Stimulated activated CD8-positive, alpha-beta memory T cell treated with anti-CD3 and anti-CD28 coated beads, Interleukin-12 subunit alpha, Interleukin-12 subunit beta, amount 100 ng/mL, for 24 hours (primary cell): ENCODE data around the gene CCDC167.
"Not testable (repeated sequence)": the region's sequence is repeated elsewhere in the genome, so short reads cannot be mapped to it uniquely, and the experiment has no call there.

Source experiments
- DNase-seq: peaks from one replicate; pipeline ENCODE4 v3.0.0-alpha.2; 2020; ENCODE audit errors: extremely low read depth

The CCDC167 gene

DNA sequence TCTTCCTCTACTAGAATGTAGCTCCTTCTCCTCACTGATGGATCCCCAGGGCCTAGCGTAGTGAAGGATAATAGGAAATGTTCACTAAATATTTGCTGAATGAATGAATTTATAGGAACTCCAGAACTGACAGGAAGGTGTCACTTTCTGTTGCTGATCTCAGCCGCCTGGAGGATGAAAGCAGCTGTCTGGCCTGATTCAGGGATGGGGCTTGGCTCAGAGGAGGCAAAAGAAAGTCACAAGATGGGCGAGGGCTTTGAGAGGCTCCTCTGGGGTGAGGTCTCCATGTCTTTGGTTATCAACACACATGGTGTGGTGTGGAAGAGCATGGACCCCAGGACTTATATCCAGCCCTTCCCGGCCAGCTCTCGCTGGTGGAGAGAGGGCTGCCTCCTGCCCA lies 11.5 kb upstream of the CCDC167 start:
- no peak for DNase-seq

DNA sequence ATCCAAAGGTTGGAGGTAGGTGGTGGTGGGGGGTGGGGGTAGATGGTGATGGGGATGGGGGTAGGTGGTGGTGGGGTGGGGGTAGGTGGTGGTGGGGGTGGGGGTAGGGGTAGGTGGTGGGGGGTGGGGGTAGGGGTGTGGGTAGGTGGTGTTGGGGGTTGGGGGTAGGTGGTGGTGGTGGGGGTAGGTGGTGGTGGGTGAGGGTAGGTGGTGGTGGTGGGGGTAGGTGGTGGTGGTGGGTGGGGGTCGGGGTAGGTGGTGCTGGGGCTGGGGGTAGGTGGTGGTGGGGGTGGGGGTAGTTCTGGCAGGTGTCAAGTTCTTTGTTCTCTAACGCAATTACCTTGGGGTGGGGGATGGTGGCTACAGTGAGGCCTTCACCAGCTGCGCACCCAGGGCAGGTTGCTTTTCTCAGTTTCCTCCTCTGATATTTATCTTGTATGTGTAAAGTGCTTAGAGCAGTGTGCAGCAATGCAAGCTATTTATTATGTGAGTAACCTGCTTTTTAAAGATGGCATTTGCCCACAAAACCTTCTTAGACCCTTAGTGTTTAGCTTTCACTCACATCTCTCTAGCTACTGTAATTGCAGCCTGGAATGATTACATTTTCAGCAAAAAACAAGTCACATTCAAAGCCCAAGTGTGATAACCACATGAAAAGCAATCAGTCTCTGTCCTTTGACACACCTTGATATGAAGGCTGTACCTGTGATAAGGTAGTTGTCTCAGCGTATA lies 8.2 kb upstream of the CCDC167 start:
- no peak for DNase-seq

DNA sequence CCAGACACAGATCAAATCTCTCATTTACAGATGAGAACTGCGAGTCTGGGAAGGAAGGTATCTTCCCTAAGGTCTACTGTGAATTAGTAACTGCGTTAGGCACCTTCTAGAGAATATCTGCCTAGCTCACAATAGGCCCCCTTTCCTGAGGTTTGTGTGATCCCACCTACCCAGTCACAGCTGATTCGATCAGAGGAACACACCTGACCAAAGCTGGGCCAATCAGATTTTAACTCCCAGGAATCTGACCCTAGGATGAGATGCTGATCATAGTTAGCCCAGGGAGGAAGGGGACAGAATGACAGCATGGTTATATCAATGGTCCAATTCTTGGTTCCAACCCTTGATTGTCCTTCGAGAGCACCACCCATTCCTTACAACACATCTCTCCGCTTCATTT lies 7.4 kb upstream of the CCDC167 start:
- no peak for DNase-seq

DNA sequence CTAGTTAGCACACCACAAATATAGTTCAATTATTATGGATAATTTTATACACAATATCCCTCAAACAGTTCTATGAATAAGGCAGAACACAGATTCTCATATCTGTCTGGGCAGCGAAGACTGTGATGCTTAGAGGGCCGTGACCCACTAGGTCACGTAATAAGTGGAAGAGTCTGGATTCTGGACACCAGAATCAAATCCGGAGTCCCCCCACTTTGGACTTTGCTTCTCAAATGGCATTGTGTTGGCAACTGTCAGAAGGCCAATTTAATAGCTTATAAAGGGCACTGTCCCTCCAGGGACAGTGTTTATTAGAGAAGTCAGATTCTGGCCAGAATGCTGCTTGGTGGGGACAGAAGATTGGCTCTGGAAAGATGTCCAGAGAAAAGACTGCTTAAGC lies 6.8 kb upstream of the CCDC167 start:
- no peak for DNase-seq

GRCh38 chr6:37504024-37504423 lies 4.3 kb upstream of the CCDC167 start:
- DNase-seq: no peak

DNA sequence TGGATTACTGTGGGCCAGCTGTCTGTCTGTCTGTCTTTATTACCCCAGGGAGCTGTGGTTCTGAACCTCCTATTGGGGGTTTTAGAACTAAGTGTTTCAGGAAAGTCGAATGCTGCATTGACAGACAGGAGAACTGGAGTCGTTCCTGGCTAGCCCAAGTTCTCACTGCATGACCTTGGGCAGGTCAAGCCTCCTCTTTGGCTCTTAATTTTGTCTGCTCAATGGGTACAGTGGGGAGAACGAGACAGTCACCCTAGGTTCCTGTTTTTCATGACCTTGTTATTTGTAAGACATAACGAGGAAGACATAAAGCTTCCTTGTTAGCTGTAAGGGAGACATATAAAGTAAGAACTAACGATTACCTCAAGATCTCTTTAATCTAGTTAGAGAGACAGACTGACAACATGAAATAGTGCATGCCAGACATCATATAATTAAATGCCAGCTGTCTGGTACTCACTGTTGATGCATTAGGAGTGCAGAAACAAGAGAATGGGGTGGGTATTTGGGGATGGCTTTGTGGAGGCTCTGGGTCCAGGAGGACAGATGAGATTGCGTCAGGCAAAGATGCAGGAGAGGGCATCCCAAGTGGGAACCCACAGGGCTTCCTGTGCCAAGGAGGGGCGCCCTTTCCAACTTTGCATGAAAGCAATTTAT lies 3.7 kb upstream of the CCDC167 start:
- no peak for DNase-seq

GRCh38 chr6:37502703-37503291 lies 3.1 kb upstream of the CCDC167 start:
- DNase-seq: no peak

- DNase-seq: no peak
These were observed 2.2 kb upstream of the CCDC167 start for GRCh38 chr6:37501632-37502491.

GRCh38 chr6:37500904-37501303 lies 1.2 kb upstream of the CCDC167 start:
- not testable (repeated sequence) for DNase-seq

GRCh38 chr6:37500294-37500608 lies 558 bp upstream of the CCDC167 start:
- no peak for DNase-seq

- DNase-seq: no peak
These were observed 2.5 kb downstream of the CCDC167 start for GRCh38 chr6:37496951-37497885.

DNA sequence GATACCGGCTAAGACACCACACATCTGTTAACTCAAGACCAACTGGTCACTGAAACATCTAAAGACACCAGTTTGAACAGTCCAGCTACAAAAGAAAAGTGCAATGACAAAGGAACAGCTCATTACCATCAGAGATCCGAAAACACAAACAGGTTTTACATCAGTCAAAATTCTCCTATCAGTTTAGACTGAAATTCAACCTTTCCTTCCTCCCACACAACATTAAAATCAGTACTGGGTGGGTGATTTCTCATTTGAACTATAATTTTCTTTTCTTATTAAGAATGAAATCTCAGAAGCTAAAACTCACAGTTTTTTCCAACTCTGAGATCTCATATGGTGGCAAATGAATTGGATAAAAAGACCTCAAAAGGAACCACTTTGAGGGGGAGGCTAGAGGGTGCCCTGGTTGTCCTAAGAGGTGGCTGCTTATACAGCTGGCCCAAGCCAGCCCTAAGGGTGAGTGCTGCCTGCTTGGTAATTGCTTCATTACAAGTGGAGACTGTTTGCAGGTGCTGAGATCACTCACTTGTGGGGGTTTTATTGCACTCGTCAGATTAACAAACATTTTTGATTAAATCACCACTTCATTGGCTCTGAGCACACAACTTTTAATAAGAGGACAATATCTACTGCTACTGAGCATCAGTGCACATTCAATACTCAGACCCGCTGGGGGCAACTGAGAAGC lies 4.3 kb downstream of the CCDC167 start:
- DNase-seq: no peak

GRCh38 chr6:37493661-37493995 lies 6.1 kb downstream of the CCDC167 start:
- no peak for DNase-seq

GRCh38 chr6:37492991-37493660 lies 6.6 kb downstream of the CCDC167 start:
- DNase-seq: no peak

DNA sequence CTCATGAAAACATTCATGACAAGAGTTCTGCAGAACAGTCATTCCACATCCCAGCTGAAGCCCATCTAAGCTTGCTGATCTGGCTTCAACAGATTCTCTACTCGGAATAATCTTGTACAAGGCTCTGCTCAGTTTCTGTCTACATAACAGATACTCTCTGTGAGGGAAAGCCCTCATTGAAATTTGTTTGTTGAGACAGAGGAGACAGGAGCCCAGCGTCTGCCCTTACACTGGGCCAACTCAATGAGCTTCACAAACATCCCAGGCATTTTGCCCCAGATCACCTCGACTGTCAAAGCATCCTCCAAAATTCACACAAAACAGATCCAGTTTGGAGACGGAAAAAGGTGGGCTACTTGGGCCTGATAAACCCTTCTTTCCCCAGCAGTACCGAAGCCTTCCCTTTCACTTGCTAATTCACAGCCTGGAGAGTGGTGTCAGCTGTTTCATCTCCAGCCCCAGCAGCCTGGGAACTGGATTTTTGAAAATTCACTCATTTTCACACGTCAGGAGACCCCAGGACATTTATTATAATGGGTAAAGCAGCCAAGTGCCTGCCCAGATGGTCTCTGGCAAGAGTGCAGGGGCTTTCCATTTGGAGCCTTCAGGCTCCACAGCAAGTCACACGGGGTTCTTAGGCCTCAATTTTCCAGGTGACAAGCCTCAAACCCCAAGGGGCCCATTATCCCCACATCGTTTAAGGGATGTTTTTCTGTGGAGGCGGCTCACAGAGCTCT lies 7.3 kb downstream of the CCDC167 start:
- DNase-seq: no peak

DNA sequence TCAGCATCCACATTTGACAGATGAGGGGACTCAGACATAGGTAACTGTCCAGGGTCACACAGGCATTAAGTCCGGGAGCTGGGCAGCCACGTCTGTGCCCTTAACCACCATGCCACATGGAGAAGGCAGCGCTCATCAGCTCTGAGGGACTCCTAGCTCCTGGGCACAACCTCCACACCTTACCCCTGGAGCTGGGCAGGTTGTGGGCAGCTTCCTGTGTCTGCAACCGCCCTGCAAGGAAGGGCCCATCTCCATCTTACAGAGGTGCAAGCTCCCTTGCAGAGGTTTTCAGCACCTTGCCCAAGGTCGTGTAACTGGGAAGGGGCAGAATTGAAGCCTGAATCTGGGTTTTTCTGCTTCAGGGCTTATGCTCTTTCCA lies 7.9 kb downstream of the CCDC167 start:
- no peak for DNase-seq

DNA sequence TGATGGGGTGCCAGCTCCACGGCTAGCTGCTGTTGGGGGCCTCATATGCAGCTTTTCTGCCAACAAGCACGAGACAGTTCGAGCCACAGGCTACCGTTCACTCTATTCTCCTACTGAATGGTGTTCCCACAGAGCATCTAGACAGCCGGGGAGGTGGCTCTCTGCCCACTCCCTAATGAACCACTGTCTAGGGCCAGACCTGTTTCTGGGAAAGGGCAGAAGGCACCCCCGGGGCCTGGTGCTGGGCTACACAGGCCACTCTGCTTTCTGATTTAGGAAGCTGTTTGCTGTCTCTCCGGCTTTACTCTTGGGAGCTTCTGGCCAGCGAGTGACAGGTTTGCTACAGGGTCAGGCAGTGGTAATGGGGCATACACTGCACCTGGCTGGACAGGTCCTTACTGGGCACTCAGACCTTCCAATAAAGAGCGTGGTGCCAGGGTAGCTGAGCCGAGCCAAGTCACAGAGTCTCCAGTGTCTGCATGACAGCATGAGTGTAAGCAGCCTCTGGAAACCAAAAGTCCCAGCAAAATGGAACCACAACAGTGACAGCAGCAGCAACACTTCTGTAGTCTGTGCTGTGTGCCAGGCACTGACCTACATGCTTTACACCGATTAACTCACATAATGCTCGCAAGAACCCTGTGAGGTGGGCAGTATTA lies 8.4 kb downstream of the CCDC167 start:
- DNase-seq: no peak

DNA sequence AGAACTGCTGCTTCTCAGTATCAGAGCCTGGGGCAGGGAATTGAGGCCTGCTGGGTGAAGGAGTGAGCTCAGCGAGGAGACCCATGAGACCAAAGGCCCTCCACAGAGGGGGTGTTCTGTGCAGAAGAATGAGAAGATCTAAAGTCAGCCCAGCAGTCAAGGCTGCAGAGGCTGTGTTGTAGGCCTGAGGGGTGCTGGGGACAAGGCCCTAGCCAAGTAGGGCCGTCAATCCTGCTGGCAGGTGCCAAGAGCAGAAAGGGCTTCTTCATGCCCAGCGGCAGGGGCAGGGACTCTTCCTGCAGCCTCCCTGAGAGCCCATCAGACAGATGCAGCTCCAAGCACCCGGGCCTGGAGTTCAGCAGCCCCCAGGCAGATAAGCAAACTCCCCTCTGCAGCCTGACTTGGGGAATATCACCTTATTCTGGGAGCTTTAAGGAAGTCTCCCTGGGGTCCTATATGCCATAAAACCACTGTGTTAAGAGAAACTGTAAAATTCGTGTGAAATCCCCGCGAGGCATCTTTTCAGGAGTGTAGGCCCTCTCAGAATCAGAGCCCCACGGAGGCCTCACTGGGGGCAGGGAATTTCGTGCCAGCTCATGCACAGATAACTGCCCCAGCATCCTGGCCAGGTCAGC lies 9.0 kb downstream of the CCDC167 start:
- DNase-seq: no peak
